Dedifferentiated amniotic fluid mesenchymal stem cell (primary cell): ENCODE data around the gene GSTA4.

ENCODE experiments used
- DNase-seq: peaks from one replicate; pipeline ENCODE4 v3.0.0-alpha.2; 2016; ENCODE audit errors: extremely low spot score

GSTA4 gene

DNA sequence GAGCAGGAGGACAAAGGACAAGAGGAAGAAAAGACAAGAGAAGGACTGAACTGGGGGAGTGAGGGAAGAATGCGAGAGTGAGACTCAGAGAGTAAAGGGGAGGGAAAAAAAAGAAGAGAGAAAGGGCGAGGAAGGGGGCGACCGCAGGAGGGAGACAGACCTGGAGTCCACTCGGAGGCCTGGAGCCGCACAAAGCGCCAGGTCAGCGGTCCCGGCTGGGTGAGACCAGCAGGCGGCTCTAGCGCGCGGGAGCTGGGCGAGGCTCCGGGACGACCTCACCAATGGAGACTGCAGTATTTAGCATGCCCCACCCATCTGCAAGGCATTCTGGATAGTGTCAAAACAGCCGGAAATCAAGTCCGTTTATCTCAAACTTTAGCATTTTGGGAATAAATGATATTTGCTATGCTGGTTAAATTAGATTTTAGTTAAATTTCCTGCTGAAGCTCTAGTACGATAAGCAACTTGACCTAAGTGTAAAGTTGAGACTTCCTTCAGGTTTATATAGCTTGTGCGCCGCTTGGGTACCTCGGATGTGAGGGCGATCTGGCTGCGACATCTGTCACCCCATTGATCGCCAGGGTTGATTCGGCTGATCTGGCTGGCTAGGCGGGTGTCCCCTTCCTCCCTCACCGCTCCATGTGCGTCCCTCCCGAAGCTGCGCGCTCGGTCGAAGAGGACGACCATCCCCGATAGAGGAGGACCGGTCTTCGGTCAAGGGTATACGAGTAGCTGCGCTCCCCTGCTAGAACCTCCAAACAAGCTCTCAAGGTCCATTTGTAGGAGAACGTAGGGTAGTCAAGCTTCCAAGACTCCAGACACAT, at the start of gene GSTA4:
Gene GSTA4 (minus strand): TSS at position 196 of the 824 bp plus-strand sequence. CDS start 1,041 bp downstream, outside the sequence.
- DNase-seq = peak; percentile 99

- DNase-seq = no peak
These were observed 49.5 kb upstream of the GSTA4 start for GRCh38 chr6:53044572-53044971.

- peak; percentile 57 for DNase-seq
These were observed 49.0 kb upstream of the GSTA4 start for GRCh38 chr6:53044071-53044470.

GRCh38 chr6:53043581-53043980, 48.5 kb upstream of the GSTA4 start:
- no peak for DNase-seq

GRCh38 chr6:53042112-53042511, 47.0 kb upstream of the GSTA4 start:
- DNase-seq = peak; percentile 89

DNA sequence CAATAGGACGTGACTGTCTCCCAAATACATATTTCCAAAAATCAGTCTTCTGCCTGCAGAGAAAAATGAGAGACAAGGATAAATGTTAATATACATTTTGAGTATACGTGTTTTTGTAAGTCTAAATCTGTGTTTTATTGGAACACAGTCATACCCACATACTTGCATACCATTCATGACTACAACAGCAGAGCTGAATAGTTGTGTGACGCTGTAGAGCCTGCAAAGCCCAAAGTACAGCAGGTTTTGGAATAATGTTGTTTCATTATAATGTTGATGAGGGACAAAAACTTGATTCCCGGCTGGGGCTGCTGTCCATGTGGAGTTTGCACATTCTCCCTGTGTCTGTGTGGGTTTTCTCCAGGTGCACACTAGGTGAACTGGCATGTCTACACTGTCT, 46.3 kb upstream of the GSTA4 start:
- peak; percentile 59 for DNase-seq

DNA sequence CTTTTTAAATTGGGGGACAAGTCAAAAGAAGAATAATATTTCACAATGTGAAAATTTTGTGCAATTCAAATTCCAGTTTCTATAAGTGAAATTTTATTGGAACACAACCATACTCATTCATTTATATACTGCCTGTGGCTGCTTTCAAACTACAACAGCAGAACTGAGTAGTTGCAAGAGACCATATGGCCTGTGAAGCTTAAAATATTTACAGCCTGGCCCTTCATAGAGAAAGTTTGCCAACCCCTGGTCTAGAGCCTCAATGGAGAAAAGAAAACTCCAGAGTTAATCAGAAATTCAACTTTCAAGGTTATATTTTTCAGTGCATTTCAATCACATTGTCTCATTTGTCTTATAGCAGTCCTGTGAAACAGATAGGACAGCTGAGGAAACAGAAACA, 43.5 kb upstream of the GSTA4 start:
- no peak for DNase-seq

- DNase-seq = no peak
These were observed 43.1 kb upstream of the GSTA4 start for GRCh38 chr6:53038141-53038540.

DNA sequence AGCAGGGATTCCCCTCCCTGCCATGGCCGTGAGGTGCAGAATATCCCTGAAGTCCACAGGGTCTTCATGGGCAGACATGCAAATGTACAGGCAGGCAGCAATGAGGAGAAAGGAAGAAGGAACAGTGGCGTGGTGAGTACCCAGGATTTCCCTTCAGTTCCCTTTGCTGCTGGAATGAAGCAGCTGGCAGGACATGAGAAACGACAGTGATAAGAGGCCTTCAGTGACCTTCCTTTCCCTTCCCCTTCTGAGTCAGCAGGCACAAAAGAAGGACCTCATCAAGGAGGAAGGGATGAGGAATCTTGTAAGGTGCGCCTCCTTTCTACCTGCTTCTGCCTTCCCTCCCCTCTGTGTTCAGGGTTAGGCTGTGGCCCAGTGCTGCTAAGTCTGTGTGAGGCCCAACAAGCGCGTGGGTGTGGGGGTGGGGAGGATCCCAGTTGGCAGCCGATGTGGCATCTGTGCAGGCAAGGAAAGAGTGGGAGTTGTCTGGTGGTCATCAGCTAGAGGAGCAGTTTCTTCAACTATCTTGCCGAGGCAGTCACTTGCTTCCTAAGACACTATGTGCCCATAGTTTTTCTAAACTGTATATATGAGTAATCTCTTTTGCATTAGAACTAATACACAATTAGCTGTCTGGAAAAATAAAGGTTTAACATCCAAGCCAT, 40.6 kb upstream of the GSTA4 start:
- no peak for DNase-seq

DNA sequence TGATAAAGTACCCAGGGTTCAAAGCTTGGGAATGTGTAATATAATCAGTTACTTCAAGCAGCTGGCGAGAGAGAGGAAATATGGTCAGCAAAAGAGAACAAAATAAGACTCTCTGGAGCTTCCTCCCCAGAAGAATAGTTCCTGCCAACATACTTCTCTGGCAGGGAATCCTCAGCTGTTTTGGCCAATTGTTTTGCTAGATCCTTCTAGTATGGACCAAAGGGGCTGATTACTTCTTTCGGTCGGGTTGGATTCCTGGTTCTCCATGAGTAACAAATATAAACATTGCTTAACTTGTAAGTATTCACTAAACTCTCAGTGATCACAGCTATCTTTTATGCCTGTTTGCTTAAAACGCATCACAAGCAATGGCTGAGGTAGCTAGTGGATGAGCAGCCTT, 38.7 kb upstream of the GSTA4 start:
- DNase-seq = peak; percentile 79

DNA sequence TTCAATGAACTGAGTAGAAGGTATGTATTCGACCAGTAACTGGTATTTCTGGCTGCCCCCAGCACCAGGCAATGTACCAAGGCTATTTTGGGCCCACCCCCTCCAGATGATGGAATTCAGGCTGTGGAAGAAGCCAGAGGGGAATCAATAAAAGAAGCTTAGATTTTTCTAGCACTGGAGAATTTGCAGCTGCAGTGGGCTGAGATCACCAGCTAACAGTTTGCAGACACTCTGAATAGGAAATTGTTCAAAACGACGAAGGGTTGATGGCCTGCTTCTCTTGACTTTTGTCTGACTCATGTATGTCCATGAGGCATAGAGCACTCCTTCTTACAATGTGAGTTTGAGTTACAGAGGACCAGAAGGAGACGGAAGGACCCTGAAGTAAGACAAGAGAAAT, 37.8 kb upstream of the GSTA4 start:
- DNase-seq = no peak

GRCh38 chr6:53031281-53031680, 36.2 kb upstream of the GSTA4 start:
- no peak for DNase-seq

- no peak for DNase-seq
These were observed 34.7 kb upstream of the GSTA4 start for GRCh38 chr6:53029761-53030160.

DNA sequence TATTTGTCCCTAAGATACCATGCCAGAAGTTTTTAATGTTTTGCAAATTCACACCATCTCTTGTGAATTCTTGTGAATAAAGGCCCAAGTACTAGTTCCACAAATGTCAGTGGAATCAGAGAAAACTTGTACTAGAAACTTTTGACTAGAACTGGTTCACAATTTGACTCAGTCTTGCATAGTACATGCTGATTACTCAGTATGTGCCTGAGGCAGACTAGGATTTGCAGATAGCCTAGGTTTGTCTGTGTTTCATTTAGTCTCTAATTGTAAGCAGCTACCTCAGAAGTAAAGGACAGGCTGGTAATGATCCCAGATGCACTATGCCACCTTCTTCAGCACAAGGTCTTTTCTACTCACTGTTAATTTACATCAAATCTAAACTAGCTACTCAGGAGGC, 34.2 kb upstream of the GSTA4 start:
- DNase-seq = no peak

DNA sequence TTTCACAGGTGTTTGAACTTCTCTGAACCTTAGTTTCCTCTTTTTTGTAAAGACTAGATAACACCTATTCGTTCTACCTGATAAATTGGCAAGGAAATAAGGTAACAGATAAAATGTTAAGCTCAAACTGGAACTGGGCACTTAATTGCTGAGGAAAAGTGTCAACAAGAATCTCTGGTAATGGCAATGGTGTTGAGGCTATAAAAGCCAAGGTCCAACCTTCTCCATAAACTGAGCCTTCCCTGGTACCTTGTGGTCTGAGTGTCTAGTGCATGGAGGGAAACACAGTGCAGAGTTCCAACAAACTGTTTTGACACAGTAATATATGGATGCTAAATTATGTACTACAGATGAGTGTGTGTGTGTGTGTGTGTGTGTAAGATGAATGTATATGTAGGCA, 33.4 kb upstream of the GSTA4 start:
- DNase-seq = no peak

- DNase-seq = no peak
These were observed 32.1 kb upstream of the GSTA4 start for GRCh38 chr6:53027131-53027718.

DNA sequence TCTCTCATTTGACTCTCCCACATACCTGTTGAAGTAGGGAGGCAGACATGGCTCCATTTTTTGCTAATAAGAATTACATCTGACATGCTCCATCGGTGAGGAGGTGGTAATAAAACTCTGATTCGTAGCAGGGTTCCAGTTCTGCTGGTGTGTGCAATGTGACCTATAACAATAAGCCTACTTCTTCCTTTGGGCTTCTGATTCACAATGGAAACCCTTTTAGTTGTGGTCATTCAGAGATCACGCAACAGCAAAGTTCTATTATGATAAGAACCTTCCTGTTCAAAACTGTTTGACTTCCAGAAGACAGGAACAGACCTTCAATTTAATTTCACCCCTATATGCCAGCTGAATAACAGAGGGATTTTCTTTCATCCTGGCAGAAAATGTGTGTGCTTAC, 31.4 kb upstream of the GSTA4 start:
- DNase-seq = no peak

GRCh38 chr6:53023323-53023722, 28.2 kb upstream of the GSTA4 start:
- no peak for DNase-seq

DNA sequence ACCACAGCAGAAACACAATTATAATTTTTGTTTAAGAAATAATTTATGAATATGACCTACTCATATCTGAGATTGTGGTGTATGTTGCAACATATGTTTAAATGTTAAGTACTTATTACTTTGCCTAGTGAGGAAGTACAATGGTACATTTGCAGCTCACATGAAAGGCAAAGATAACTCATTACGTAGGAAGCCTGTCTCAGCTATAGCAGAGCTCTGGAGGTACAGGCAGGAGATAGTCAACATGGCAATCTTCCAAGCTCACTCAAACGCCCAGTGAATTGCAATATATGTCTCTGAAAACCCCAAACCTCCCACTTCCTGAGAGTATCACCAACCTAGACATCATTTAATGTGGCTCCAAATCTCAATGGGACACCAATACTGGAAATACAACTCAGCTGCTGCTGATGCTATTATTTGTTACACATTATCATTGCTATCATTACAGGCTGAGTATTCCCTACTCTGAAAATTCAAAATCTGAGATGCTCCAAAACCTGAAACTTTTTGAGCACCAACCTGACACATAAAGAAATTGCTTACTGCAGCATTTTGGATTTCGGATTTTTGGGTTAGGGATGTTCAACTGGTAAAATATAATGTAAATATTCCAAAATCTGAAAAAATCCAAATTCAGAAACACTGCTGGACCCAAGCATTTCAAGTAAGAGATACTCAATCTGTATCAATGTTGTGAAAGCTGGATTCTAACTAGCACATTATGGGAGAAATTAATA, 25.1 kb upstream of the GSTA4 start:
- DNase-seq = no peak

GRCh38 chr6:53018446-53018845, 23.4 kb upstream of the GSTA4 start:
- no peak for DNase-seq

- no peak for DNase-seq
These were observed 20.4 kb upstream of the GSTA4 start for GRCh38 chr6:53015486-53015885.

- DNase-seq = peak; percentile 93
These were observed 19.7 kb upstream of the GSTA4 start for GRCh38 chr6:53014744-53015143.
